GM19452 (cell line): Measurements from ENCODE around the gene AUNIP.
"Not testable (repeated sequence)": the region's sequence is repeated elsewhere in the genome, so short reads cannot be mapped to it uniquely, and the experiment has no call there.

ENCODE experiments used
- ATAC-seq: cut with Tn5 transposase; IDR thresholded peaks from one replicate; pipeline ENCODE4 v1.9.1; 2021; ENCODE audit not compliant: unreplicated experiment

AUNIP gene

GRCh38 chr1:25867210-25867991 lies 8.1 kb upstream of the AUNIP start:
- ATAC-seq = no peak

DNA sequence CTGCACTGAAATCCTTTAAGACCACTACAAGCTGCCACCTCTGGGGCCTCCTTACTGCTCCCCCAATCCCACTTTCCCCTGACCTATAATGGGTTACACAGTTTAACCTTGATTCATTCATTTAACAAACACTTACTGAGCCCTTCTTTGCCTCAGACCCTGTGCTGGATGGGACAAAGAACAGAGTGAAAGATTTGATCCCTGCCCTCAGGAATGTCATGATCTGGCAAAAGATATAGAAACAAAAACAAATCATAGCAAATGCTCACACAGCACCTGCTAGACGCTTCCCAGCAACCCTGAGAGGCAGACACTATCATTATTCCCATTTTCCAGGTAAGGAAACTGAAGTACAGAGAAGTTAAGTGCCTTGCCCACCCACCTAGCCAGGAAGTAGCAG lies 7.0 kb upstream of the AUNIP start:
- no peak for ATAC-seq

DNA sequence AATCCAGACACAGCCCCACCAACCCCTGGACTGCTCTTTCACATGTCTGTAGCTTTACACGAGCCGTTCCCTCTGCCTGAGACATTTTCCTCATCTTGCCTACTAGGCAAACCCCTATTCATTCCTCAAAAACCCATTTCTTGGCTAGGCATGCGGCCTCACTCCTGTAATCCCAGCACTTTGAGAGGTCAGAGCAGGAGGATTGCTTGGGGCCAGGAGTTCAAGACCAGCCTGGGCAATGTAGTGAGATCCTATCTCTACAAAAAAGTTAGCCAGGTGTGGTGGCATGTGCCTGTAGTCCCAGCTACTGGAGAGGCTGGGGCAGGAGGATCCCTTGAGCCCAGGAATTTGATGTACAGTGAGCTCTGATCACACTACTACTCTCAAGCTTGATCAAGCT lies 5.2 kb upstream of the AUNIP start:
- ATAC-seq = no peak

GRCh38 chr1:25863486-25864262 lies 4.4 kb upstream of the AUNIP start:
- ATAC-seq = no peak

GRCh38 chr1:25862785-25863485 lies 3.7 kb upstream of the AUNIP start:
- no peak for ATAC-seq

DNA sequence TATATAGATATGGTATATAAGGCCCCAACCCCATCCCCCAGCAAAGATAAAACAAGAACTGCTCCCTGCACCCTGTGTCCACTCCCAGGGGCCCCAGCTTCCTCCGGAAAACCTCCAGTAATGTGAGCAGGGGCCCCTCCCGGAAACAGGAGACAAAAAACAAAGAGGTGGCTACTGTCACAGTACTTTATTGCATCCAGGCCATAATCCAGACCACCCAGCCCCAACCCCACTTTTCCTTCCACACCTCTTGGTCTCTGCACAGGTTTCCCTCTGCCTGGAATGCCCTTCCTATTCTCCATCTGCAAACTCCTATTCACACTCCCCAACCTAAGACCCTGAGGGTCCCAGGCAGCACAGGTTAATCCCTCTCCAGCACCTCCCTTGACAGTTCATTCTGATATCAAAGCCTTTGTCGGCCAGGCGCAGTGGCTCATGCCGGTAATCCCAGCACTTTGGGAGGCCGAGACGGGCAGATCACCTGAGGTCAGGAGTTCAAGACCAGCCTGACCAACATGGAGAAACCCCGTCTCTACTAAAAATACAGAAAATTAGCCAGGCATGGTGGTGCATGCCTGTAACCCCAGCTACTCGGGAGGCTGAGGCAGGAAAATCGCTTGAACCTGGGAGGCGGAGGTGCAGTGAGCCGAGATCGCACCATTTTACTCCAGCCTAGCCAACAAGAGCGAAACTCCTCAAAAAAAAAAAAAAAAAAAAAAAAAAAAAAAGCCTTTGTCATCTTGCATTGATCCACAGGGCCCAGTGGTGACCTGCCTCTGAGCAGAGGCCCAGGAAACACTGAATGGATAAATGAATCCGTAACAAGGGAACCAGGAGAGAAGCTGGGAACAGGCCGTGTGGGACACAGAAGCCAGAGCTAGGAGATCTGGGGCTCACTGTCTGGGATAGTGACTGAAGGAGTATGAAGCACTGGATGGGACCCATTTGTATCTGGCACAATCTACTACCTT lies 2.3 kb upstream of the AUNIP start:
- ATAC-seq = no peak

GRCh38 chr1:25858494-25858893 lies 763 bp downstream of the AUNIP start:
- no peak for ATAC-seq

GRCh38 chr1:25856856-25857255 lies 2.4 kb downstream of the AUNIP start:
- ATAC-seq = no peak

DNA sequence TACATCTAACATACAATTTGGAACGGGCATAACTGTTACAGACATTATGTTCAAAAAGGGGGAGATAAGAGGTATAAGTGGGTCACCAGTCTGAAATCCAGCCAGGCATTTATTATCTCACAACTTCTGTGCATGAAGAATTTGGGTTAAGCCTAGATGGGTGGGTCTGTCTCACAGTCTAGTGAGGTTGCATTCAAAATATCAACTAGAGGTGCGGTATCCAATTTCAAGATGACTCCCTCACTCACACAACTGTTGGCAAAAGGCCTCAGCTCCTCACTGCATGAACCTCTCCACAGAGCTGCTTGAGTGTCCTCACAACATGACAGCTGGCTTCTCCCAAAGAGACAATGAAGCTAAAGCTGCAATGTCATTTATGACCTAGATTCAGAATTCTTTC lies 4.7 kb downstream of the AUNIP start:
- ATAC-seq = no peak

DNA sequence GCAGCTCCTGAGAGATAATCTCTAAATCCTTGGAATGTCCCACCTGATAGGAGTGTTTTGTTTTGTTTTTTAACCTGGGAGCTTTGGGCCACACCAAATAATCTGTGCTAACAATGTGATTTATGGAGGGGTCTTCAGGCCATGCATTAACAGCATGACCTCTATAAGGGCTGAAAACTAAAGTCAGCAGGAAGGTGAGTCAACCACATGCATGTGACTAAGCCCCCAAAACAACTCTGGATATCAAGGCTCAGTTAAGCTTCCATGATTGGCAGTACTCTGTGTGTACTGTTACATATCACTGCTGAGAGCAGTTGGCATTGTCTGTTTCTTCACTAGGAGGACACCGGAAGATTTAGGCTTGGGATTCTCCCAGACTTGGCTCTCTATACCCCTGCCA lies 10.7 kb downstream of the AUNIP start:
- ATAC-seq = no peak

DNA sequence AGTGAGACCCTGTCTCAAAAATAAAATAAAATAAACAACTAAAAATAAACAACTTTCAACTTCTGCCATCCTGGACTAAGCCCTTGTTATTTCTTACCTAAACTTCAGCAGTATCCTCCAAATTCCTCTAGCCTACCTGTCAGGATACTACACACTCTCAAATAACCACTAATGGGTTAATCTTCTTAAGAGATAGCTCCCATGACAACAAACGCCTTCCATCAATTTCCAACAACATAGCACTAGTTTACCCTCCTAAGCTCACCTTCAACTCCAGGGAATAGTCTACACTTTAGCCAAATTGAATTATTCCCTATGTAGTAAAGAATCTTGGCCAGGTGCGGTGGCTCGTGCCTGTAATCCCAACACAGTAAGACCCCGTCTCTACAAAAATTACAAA lies 11.3 kb downstream of the AUNIP start:
- no peak for ATAC-seq

- no peak for ATAC-seq
These were observed 13.6 kb downstream of the AUNIP start for GRCh38 chr1:25845664-25846063.

GRCh38 chr1:25844536-25845337 lies 14.5 kb downstream of the AUNIP start:
- no peak for ATAC-seq

GRCh38 chr1:25843483-25843882 lies 15.8 kb downstream of the AUNIP start:
- ATAC-seq = no peak

DNA sequence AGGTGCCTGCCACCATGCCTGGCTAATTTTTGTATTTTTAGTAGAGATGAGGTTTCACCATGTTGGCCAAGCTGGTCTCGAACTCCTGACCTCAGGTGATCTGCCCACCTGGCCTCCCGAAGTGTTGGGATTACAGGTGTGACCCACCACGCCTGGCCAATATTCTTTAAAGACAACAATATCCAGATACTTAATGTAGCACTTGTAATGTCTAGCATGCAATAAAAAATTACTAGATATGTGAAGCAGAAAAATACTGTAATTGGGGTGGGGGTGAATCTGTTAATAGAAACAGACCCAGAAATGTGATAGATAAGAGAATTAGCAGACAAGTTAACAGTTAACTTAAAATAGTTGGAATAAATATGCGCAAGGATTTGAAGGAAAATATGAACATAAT lies 19.4 kb downstream of the AUNIP start:
- ATAC-seq = not testable (repeated sequence)

DNA sequence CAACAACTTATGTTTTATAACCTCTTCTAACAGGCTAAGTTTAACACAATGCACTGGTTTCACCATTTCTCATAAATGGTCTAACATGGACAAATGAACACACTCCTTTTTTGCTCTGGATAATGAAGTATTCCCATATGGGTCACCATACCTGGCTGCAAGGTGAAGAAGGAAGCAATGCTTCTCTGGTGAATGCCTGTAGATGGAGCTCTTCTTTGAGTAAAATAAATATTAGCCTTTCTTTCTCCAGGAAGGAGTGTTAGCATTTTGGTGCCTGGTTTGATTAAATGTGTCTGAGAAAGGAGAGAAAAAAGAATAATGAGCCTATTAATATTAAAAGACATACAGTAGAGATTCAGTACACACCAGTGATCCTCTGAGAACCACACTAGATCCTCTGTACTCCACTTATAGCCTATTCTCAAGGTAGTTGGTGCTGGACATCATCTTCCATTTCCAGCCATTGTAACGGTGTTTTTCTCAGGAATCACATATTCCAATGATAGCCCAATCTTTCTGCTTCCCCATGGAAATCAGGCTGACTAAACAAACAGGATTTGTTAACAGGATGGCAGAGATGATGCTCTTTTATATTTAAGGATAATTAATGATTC lies 21.9 kb downstream of the AUNIP start:
- no peak for ATAC-seq

DNA sequence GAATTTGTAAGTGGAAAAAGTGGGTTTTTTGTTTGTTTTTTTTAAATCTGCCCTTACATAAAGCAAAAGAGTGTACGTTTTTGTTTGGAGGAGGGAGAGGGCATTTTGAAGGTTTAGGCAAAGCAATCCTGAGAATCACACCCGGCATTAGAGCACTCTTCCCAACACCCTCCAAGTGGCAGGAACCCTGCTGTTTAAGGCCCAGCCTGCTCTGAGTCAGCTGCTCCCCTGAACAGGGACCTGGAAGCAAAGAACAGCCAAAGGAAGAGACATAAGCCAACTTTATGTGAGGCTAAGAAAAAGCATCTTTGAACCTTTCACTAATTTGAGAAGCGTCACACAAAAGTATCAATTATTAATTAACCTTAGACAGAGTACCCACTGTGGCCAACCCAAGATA lies 22.6 kb downstream of the AUNIP start:
- ATAC-seq = no peak

GRCh38 chr1:25834894-25835293 lies 24.4 kb downstream of the AUNIP start:
- ATAC-seq = no peak

- no peak for ATAC-seq
These were observed 26.1 kb downstream of the AUNIP start for GRCh38 chr1:25833158-25833557.
